ENCODE results near the gene CFAP52.

Gene CFAP52

DNA sequence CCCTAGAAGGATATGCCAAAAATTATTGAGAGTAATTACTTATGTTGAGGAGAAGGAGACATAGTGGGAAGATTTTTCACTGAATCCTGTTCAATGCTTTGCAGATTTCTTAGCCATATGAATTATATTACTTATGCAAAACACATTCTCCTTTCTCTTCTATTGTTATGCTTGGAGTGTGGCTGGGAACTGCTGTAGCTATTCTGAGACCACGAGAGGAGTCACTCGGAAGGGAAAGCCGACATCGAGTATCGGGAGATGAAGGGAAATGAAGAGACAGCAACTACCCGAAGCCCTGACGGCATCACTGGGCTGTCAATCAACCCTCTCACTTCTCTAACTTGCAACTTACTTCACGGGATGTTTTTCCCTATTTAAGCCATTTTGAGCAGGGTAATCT is 40.4 kb upstream of the CFAP52 start:
- DNase-seq (ENCODE audit: extremely low read depth, low read depth): no peak

GRCh38 chr17:9537177-9537776 is 39.2 kb upstream of the CFAP52 start:
- TF ChIP-seq CTCF (IDR thresholded peaks at IDR 0.05; ENCODE audit: low read depth, low read length): no peak
- DNase-seq (ENCODE audit: extremely low read depth, low read depth): no peak

More for the DNA sequence above, 40.4 kb upstream of the CFAP52 start:
- TF ChIP-seq CTCF (IDR thresholded peaks at IDR 0.05; ENCODE audit: low read depth, low read length): no peak

- TF ChIP-seq CTCF (IDR thresholded peaks at IDR 0.05; ENCODE audit: low read depth, low read length): no peak
- no peak for DNase-seq (ENCODE audit: extremely low read depth, low read depth)
These were observed 37.8 kb upstream of the CFAP52 start for GRCh38 chr17:9538626-9539025.

DNA sequence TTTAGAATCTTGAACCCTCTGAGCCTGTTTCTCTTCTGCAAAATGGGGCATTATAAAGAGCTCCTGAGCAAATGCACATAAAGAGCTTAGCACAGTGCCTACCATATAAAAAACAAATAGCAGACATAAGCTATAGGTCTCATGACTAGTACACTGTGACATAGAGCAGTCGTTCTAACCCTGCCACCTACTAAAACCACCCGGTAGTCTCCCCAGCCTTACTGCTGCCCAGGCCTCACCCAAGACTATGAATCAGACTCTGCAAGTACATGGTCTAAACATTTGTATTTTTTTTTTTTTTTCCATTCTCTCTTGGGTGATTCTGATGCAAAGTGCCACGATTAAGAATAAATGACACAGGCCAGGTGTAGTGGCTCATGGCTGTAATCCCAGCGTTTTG is 34.7 kb upstream of the CFAP52 start:
- TF ChIP-seq CTCF (IDR thresholded peaks at IDR 0.05; ENCODE audit: low read depth, low read length): no peak
- no peak for DNase-seq (ENCODE audit: extremely low read depth, low read depth)

- no peak for TF ChIP-seq CTCF (IDR thresholded peaks at IDR 0.05; ENCODE audit: low read depth, low read length)
- DNase-seq (ENCODE audit: extremely low read depth, low read depth): no peak
These were observed 32.2 kb upstream of the CFAP52 start for GRCh38 chr17:9544221-9544620.

DNA sequence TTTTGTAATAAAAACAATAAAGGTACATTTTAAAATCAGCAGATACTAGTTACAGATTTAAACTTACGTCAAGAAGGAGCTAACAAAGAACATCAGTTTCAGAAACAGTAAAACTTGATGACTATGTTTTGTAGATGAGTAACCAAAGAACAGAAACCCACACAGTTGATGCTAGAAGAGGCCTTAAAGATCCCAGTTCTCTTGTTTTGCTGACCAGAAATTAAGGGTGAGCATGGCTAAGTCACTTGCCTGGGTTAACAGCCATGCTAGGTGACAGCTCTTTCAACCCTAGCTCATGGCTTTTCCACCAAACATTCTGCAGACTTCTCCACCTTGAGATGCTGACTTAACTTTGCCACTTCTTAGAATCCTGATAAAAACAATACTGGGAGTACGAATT is 27.2 kb upstream of the CFAP52 start:
- TF ChIP-seq CTCF (IDR thresholded peaks at IDR 0.05; ENCODE audit: low read depth, low read length): no peak
- DNase-seq (ENCODE audit: extremely low read depth, low read depth): no peak

- DNase-seq (ENCODE audit: extremely low read depth, low read depth): no peak
- no peak for TF ChIP-seq CTCF (IDR thresholded peaks at IDR 0.05; ENCODE audit: low read depth, low read length)
These were observed 23.3 kb upstream of the CFAP52 start for GRCh38 chr17:9553181-9553580.
